Measurements from ENCODE around the gene KPNA6. TPM values are rescaled to one million over a fixed set of nuclear protein-coding genes. Genes with fewer than 3 reads are reported as not detected.

The KPNA6 gene
- polyA plus RNA-seq, 3 donors from 2014 or later = 20.7 to 36.8 (median 21.2) TPM

DNA sequence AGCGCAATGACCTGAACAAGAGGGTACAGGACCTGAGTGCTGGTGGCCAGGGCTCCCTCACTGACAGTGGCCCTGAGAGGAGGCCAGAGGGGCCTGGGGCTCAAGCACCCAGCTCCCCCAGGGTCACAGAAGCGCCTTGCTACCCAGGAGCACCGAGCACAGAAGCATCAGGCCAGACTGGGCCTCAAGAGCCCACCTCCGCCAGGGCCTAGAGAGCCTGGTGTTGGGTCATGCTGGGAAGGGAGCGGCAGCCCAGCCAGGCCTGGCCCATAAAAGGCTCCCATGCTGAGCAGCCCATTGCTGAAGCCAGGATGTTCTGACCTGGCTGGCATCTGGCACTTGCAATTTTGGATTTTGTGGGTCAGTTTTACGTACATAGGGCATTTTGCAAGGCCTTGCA lies 87.1 kb downstream of the KPNA6 start:
- Mint-ChIP-seq H3K36me3 (peaks cover 23 to 64% (median 33%) of the 10 kb centered on the region in 3 donors), H3K4me3 (no peak overlapping the region), H3K27ac (no peak overlapping the region)

GRCh38 chr1:32195531-32195930 lies 87.7 kb downstream of the KPNA6 start:
- Mint-ChIP-seq H3K27me3 (ENCODE audit: low read depth in 3 of 3) (peaks cover 0 to 2% (median 1%) of the 10 kb centered on the region in 3 donors), H3K4me3 (no peak overlapping the region), H3K4me1 (peaks cover 36 to 53% of the 10 kb centered on the region in 2 donors), H3K27ac (no peak overlapping the region), H3K36me3 (peaks cover 21 to 59% (median 28%) of the 10 kb centered on the region in 3 donors), H3K9me3 (no peaks in the 10 kb centered on the region)
- DNase-seq = no peak

More for the DNA sequence above, 87.1 kb downstream of the KPNA6 start:
- no peak for DNase-seq
- Mint-ChIP-seq H3K9me3 (no peaks in the 10 kb centered on the region), H3K27me3 (ENCODE audit: low read depth in 3 of 3) (peaks cover 0 to 2% (median 1%) of the 10 kb centered on the region in 3 donors), H3K4me1 (peaks cover 31 to 48% of the 10 kb centered on the region in 2 donors)

GRCh38 chr1:32195972-32196823 lies 88.3 kb downstream of the KPNA6 start:
- Mint-ChIP-seq H3K27me3 (ENCODE audit: low read depth in 3 of 3) (peaks cover 0 to 2% (median 1%) of the 10 kb centered on the region in 3 donors), H3K27ac (peak overlapping the region; percentile 67 to 74 (median 72)), H3K4me1 (peaks cover 37 to 56% of the 10 kb centered on the region in 2 donors), H3K9me3 (no peaks in the 10 kb centered on the region), H3K36me3 (peaks cover 21 to 58% (median 25%) of the 10 kb centered on the region in 3 donors), H3K4me3 (peak overlapping the region; percentile 7 to 70 (median 40))
- peak; percentile 26 to 37 (median 37) for DNase-seq

DNA sequence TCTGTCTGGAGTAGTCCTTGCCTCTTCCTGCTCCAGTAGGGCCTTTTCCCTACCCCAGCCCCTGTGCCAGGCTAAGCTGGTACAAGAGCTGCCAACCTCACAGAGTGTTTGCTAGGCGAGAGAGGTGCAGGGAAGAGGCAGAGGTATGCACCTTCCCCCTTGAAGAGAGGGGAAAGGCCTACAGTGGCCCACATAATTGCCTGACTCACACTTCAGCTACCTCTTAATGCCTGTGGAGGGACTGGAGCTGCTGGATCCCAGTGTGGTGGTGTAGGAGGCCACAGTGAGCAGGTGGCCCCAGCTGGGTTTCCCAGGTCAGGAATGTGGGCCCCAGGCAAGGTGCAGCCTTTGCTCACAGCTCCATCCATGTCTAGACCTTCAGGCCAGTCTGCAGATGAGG lies 89.2 kb downstream of the KPNA6 start:
- no peaks in the 10 kb centered on the region for H3K9me3 Mint-ChIP-seq
- peaks cover 2 to 5% (median 4%) of the 10 kb centered on the region in 3 donors for H3K27me3 Mint-ChIP-seq (ENCODE audit: low read depth in 3 of 3)
- H3K36me3 Mint-ChIP-seq = peaks cover 16 to 50% (median 17%) of the 10 kb centered on the region in 3 donors
- H3K4me1 Mint-ChIP-seq = peaks cover 45 to 65% of the 10 kb centered on the region in 2 donors
- no peak overlapping the region for H3K4me3 Mint-ChIP-seq
- peak overlapping the region in 5 of 6 donors; percentile 19 to 76 (median 71) for H3K27ac Mint-ChIP-seq
- no peak for DNase-seq

GRCh38 chr1:32197837-32198236 lies 90.0 kb downstream of the KPNA6 start:
- H3K36me3 Mint-ChIP-seq = peaks cover 13 to 42% (median 13%) of the 10 kb centered on the region in 3 donors
- no peaks in the 10 kb centered on the region for H3K9me3 Mint-ChIP-seq
- H3K4me3 Mint-ChIP-seq = no peak overlapping the region
- no peak for DNase-seq
- H3K27me3 Mint-ChIP-seq (ENCODE audit: low read depth in 3 of 3) = peaks cover 2 to 4% (median 3%) of the 10 kb centered on the region in 3 donors
- peak overlapping the region in 2 of 6 donors; percentile 28 to 76 for H3K27ac Mint-ChIP-seq
- peaks cover 52 to 72% of the 10 kb centered on the region in 2 donors for H3K4me1 Mint-ChIP-seq

DNA sequence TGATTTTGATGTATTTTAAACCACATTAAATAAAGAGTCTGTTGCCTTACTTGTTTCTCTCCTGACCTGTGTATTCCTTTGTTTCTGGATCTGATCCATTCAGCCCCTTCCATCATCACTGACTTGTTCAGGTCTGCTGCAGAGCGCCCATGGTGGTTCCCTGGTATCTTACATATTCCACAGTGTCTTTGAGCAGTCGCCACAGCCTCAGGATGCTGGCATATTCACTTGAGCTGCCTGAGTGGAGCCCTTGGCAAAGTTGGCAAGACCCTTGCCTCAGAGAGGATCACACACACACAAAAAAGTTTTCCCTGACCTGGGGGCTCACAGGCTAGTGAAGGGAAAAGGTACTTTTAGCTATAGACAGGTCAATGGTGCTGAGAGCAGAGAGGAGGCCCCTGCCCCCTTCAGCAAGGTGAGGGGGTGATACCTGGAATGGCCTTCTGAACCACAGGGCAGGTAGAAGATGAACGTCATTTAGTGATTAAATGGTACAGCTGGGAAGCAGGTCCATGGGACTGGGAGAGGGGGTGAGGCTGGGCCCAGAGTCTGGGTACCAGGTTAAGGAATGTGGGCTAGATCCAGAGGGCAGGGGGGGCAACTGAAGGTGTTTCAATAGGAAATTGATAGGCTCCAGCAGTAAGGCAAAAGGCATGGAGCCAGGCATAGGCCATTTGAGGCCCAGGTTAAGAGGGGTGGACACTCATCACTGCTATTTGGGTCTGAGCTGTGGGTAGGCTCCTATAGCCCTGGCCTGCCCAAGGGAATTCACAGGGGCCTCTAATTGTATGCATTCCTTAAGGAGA lies 90.6 kb downstream of the KPNA6 start:
- no peak for DNase-seq
- Mint-ChIP-seq H3K9me3 (no peaks in the 10 kb centered on the region), H3K36me3 (peaks cover 7 to 36% (median 8%) of the 10 kb centered on the region in 3 donors), H3K4me3 (peak overlapping the region in 3 of 5 donors; percentile 8 to 33 (median 29)), H3K4me1 (peaks cover 54 to 74% of the 10 kb centered on the region in 2 donors), H3K27me3 (ENCODE audit: low read depth in 3 of 3) (peaks cover 2 to 4% (median 3%) of the 10 kb centered on the region in 3 donors), H3K27ac (peak overlapping the region; percentile 11 to 84 (median 44))

DNA sequence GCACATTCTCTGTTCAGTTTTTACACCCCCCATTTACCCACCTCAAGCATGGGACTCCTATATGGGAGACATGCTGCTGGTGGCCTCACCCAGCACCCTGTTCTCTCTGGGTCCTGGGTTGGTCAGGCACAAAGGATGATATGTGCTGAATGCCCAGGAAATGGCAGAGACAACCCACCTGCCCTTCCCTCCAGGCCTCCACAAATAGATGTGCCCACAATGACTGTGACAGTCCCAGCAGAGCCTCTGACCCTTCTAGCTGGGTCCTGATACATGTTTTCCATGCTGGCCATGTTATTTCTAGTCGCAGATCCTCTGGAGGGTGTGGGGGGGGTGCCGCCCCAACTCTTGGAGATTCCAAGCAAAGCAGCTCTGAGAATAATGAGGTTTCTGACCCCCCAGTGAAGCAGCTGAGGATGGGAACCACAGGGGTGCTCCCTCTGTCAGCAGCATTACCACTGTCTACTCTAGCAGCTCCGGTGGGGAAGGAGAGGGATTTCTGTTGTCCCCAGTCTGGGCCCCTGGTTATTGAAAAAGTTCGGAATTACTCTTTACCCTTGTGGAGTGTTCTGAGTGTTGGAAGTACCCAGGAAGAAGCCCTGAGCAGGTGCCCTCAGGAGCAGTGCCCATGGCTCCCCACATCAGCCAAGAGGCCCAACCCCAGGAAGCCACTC lies 91.3 kb downstream of the KPNA6 start:
- Mint-ChIP-seq H3K9me3 (no peaks in the 10 kb centered on the region), H3K4me1 (peaks cover 57 to 78% of the 10 kb centered on the region in 2 donors), H3K4me3 (peak overlapping the region in 1 of 5 donors; percentile 14), H3K27ac (peak overlapping the region in 5 of 6 donors; percentile 32 to 98 (median 93)), H3K27me3 (ENCODE audit: low read depth in 3 of 3) (peaks cover 2 to 4% (median 3%) of the 10 kb centered on the region in 3 donors), H3K36me3 (peaks cover under 1 to 29% (median 3%) of the 10 kb centered on the region in 3 donors)
- no peak for DNase-seq

DNA sequence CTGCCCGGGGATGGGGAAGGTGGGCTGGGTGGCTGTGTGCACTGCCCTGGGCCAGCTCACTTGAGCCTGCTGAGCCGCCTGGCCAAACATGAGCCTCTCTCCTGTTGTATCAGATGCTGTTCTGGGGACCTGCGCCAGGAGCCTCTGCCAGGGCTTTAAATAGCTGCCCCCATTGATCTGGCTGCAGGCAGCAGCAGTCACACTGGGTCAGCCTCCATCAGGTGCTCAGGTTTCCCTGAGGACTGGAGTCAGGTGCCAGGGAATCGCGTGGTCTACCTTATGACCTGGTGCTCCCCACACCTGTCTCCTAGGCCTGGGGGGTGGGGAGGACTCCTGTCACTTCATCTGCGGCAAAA lies 91.8 kb downstream of the KPNA6 start:
- Mint-ChIP-seq H3K4me1 (peaks cover 61 to 75% of the 10 kb centered on the region in 2 donors), H3K27me3 (ENCODE audit: low read depth in 3 of 3) (peaks cover 2 to 4% (median 3%) of the 10 kb centered on the region in 3 donors), H3K36me3 (peaks cover 0 to 25% (median 0%) of the 10 kb centered on the region in 3 donors), H3K27ac (peak overlapping the region in 5 of 6 donors; percentile 85 to 98 (median 94)), H3K9me3 (no peaks in the 10 kb centered on the region), H3K4me3 (peak overlapping the region; percentile 90 to 98 (median 95))
- DNase-seq = no peak

GRCh38 chr1:32200226-32201010 lies 92.6 kb downstream of the KPNA6 start, which contains the start of gene CCDC28B:
Gene CCDC28B, plus strand, starts transcription at chr1:32200595. Its CDS starts 1,341 bp downstream, at chr1:32201936.
- H3K4me1 Mint-ChIP-seq = peaks cover 63 to 68% of the 10 kb centered on the region in 2 donors
- no peaks in the 10 kb centered on the region for H3K9me3 Mint-ChIP-seq

GRCh38 chr1:32201011-32201855 lies 93.4 kb downstream of the KPNA6 start:
- Mint-ChIP-seq H3K27ac (peak overlapping the region; percentile 85 to 99 (median 98)), H3K27me3 (ENCODE audit: low read depth in 3 of 3) (peaks cover 0 to 10% (median 5%) of the 10 kb centered on the region in 3 donors), H3K4me3 (peak overlapping the region; percentile 95 to 98 (median 96)), H3K36me3 (peaks cover 0 to 14% (median 0%) of the 10 kb centered on the region in 3 donors), H3K9me3 (no peaks in the 10 kb centered on the region), H3K4me1 (peaks cover 64 to 68% of the 10 kb centered on the region in 2 donors)
- peak; percentile 76 to 79 (median 77) for DNase-seq

More at GRCh38 chr1:32200226-32201010, 92.6 kb downstream of the KPNA6 start, which contains the start of gene CCDC28B:
- Mint-ChIP-seq H3K27me3 (ENCODE audit: low read depth in 3 of 3) (peaks cover 2 to 4% (median 4%) of the 10 kb centered on the region in 3 donors), H3K27ac (peak within 1 kb of the TSS; percentile 85 to 99 (median 98)), H3K4me3 (peak within 1 kb of the TSS; percentile 95 to 98 (median 96)), H3K36me3 (peaks cover 0 to 20% (median 0%) of the 10 kb centered on the region in 3 donors)
- DNase-seq = peak; percentile 60 to 64 (median 62)

GRCh38 chr1:32204943-32205361 lies 97.1 kb downstream of the KPNA6 start:
- peak overlapping the region; percentile 84 to 88 (median 85) for H3K4me3 Mint-ChIP-seq
- peaks cover 0 to 12% (median 5%) of the 10 kb centered on the region in 3 donors for H3K27me3 Mint-ChIP-seq (ENCODE audit: low read depth in 3 of 3)
- peaks cover 49 to 52% of the 10 kb centered on the region in 2 donors for H3K4me1 Mint-ChIP-seq
- no peaks in the 10 kb centered on the region for H3K9me3 Mint-ChIP-seq
- H3K27ac Mint-ChIP-seq = peak overlapping the region; percentile 71 to 87 (median 81)
- H3K36me3 Mint-ChIP-seq = no peaks in the 10 kb centered on the region
- DNase-seq = no peak
